ENCODE results near the gene HFM1. TPM values are rescaled to one million over a fixed set of nuclear protein-coding genes. Genes with fewer than 3 reads are reported as not detected.

Gene HFM1
- total and polyA plus RNA-seq, 9 of the 15 experiments (the other 6 are each of a cell fraction or from before 2014, with no cell fraction given) = 1.5 to 6.4 (median 3.7) TPM

DNA sequence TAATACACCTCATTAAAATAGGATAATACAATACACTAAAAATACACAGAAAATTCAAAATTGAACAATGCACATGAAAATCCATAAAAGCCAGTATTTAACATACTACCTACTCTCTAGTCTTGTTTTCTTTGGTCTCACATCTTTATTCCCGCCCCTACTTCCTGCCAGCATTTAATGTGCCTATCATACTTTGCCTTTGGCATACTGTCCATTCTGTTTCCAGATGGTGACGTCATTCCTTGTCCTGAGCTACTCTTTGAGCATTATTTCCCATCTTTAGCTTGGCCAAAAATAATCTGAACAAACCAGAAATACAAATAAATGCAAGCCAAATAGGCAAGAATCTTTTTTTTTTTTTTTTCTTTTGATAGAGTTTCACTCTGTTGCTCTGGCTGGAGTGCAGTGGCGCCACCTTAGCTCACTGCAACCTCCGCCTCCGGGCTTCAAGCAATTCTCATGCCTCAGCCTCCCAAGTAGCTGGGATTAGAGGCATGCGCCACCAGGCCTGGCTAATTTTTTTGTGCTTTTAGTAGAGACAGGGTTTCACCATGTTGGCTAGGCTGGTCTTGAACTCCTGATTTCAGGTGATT lies 4.4 kb downstream of the HFM1 start:
- WGBS (ENCODE audit: insufficient coverage, low coverage, missing lambda C conversion rate) = 87% methylated on average over 5 of the region's 6 CpGs
- Histone ChIP-seq H4K20me1 (replicated peaks; ENCODE audit: control insufficient read depth, insufficient read depth, low read length) (no peaks in the 10 kb centered on the region), H2AFZ (ENCODE audit: low read depth, low read length) (no peak overlapping the region), H3K27me3 (ENCODE audit: control insufficient read depth in 2 of 2, insufficient read depth in 2 of 2, low read length in 2 of 2) (no peaks in the 10 kb centered on the region), H3K27ac (ENCODE audit: extremely low read depth, low read depth, low read length) (no peak overlapping the region), H3K4me2 (ENCODE audit: insufficient read depth, low read length) (no peak overlapping the region), H3K9me3 (replicated peaks; ENCODE audit: control insufficient read depth, insufficient read depth, low read depth, low read length) (no peaks in the 10 kb centered on the region), H3K9me1 (ENCODE audit: control insufficient read depth, insufficient read depth, low read length) (no peaks in the 10 kb centered on the region), H3K36me3 (ENCODE audit: control insufficient read depth, insufficient read depth, low read length) (no peaks in the 10 kb centered on the region), H3K79me2 (ENCODE audit: control insufficient read depth, insufficient read depth, low read length) (no peaks in the 10 kb centered on the region), H3K4me3 (no peak overlapping the region), H3K9ac (ENCODE audit: insufficient read depth in 1 of 2, low read depth in 2 of 2, low read length in 2 of 2) (no peak overlapping the region), H3K4me1 (replicated peaks in 1 of 2; ENCODE audit: control insufficient read depth in 2 of 2, insufficient read depth in 2 of 2, low read length in 2 of 2) (peaks cover 3 to 10% of the 10 kb centered on the region in 2 experiments; a peak in 2 of 5 replicates)
- TF ChIP-seq ZNF408 (CRISPR knock-in tag; IDR thresholded peaks at IDR 0.05; ENCODE audit: low read depth) = no peak
- TF ChIP-seq, protein P1, sequence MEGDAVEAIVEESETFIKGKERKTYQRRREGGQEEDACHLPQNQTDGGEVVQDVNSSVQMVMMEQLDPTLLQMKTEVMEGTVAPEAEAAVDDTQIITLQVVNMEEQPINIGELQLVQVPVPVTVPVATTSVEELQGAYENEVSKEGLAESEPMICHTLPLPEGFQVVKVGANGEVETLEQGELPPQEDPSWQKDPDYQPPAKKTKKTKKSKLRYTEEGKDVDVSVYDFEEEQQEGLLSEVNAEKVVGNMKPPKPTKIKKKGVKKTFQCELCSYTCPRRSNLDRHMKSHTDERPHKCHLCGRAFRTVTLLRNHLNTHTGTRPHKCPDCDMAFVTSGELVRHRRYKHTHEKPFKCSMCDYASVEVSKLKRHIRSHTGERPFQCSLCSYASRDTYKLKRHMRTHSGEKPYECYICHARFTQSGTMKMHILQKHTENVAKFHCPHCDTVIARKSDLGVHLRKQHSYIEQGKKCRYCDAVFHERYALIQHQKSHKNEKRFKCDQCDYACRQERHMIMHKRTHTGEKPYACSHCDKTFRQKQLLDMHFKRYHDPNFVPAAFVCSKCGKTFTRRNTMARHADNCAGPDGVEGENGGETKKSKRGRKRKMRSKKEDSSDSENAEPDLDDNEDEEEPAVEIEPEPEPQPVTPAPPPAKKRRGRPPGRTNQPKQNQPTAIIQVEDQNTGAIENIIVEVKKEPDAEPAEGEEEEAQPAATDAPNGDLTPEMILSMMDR (IDR thresholded peaks at IDR 0.05 in 2 of 3, conservative IDR thresholded peaks at IDR 0.05 in 1 of 3; ENCODE audit: insufficient read depth in 2 of 3, low read depth in 1 of 3, low read length in 3 of 3) = 0 out of 6 replicates have a peak, but pooled peaks of 1 of the 3 experiments have one; percentile 13
- TF ChIP-seq, protein P2, sequence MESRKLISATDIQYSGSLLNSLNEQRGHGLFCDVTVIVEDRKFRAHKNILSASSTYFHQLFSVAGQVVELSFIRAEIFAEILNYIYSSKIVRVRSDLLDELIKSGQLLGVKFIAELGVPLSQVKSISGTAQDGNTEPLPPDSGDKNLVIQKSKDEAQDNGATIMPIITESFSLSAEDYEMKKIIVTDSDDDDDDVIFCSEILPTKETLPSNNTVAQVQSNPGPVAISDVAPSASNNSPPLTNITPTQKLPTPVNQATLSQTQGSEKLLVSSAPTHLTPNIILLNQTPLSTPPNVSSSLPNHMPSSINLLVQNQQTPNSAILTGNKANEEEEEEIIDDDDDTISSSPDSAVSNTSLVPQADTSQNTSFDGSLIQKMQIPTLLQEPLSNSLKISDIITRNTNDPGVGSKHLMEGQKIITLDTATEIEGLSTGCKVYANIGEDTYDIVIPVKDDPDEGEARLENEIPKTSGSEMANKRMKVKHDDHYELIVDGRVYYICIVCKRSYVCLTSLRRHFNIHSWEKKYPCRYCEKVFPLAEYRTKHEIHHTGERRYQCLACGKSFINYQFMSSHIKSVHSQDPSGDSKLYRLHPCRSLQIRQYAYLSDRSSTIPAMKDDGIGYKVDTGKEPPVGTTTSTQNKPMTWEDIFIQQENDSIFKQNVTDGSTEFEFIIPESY (CRISPR knock-in tag; IDR thresholded peaks at IDR 0.05) = peak; percentile 68
- TF ChIP-seq, protein P3, sequence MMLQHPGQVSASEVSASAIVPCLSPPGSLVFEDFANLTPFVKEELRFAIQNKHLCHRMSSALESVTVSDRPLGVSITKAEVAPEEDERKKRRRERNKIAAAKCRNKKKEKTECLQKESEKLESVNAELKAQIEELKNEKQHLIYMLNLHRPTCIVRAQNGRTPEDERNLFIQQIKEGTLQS (IDR thresholded peaks at IDR 0.05) = peak; percentile 60; the same call in 1 of the 2 replicates
- TF ChIP-seq, protein P3 (CRISPR knock-in tag; conservative IDR thresholded peaks at IDR 0.05) = no peak
- intact Hi-C loops (cut with micrococcal nuclease) = loop anchor here (10.0 kb wide), 2 partner anchors 525 to 895 kb away; partner anchors contain the start of genes GLMN and RPAP2
- BruUV-seq (replicated peaks) = no TSS peak
- no peak for DNase-seq (ENCODE audit: extremely low read depth in 1 of 4, low spot score in 3 of 4)
- no peak for FAIRE-seq
- ATAC-seq = no peak
- in situ Hi-C loops (cut with MboI) = no loop called here
- POLR2A ChIA-PET = interaction anchor here (0.6 kb wide), 1 partner anchor 10 kb away, joined by 4 read pairs; no protein-coding TSS in a partner anchor
- CTCF ChIA-PET (ENCODE audit: low intra/inter-chr PET ratio) = interaction anchor here (0.6 to 4.2 kb wide), 3 partner anchors 118 to 1193 kb away, joined by 3 to 32 read pairs (median 5); no protein-coding TSS in a partner anchor

Measured in K562 (cell line).